HG02943 (cell line): ENCODE measurements around the gene MLLT6.
"Not testable (repeated sequence)": the region's sequence is repeated elsewhere in the genome, so short reads cannot be mapped to it uniquely, and the experiment has no call there.

Source experiments
- ATAC-seq: cut with Tn5 transposase; IDR thresholded peaks from one replicate; pipeline ENCODE4 v1.9.1; 2021; ENCODE audit warnings: mild to moderate bottlenecking, low read depth, moderate library complexity; ENCODE audit not compliant: unreplicated experiment

The MLLT6 gene

GRCh38 chr17:38725066-38725465 is 20.0 kb downstream of the MLLT6 start:
- ATAC-seq, result no peak

GRCh38 chr17:38726145-38726544 is 21.1 kb downstream of the MLLT6 start:
- ATAC-seq, result not testable (repeated sequence)

GRCh38 chr17:38727736-38728135 is 22.7 kb downstream of the MLLT6 start:
- ATAC-seq, result no peak

GRCh38 chr17:38728290-38728831 is 23.3 kb downstream of the MLLT6 start:
- ATAC-seq, result no peak

GRCh38 chr17:38729368-38729885 is 24.4 kb downstream of the MLLT6 start:
- ATAC-seq, result no peak

- peak; percentile 58 for ATAC-seq
These were observed 24.9 kb downstream of the MLLT6 start, which contains the start of gene CISD3 for GRCh38 chr17:38729886-38730525. CISD3 (plus strand) TSS chr17:38730341; CDS start chr17:38730359, 18 bp downstream.

- no peak for ATAC-seq
These were observed 25.7 kb downstream of the MLLT6 start for GRCh38 chr17:38730526-38731379.

- no peak for ATAC-seq
These were observed 26.6 kb downstream of the MLLT6 start for GRCh38 chr17:38731526-38732294.

GRCh38 chr17:38732376-38733281 is 27.6 kb downstream of the MLLT6 start:
- no peak for ATAC-seq

- ATAC-seq, result no peak
These were observed 28.4 kb downstream of the MLLT6 start for GRCh38 chr17:38733282-38733981.

- ATAC-seq, result no peak
These were observed 29.2 kb downstream of the MLLT6 start for GRCh38 chr17:38733982-38734973.

- no peak for ATAC-seq
These were observed 30.3 kb downstream of the MLLT6 start for GRCh38 chr17:38735161-38735997.

GRCh38 chr17:38738007-38738662 is 33.1 kb downstream of the MLLT6 start:
- ATAC-seq, result no peak

- ATAC-seq, result no peak
These were observed 33.6 kb downstream of the MLLT6 start for GRCh38 chr17:38738686-38739085.

GRCh38 chr17:38739305-38739704 is 34.2 kb downstream of the MLLT6 start:
- ATAC-seq, result no peak

- no peak for ATAC-seq
These were observed 35.0 kb downstream of the MLLT6 start for GRCh38 chr17:38740044-38740443.
